ENCODE results near the gene FHDC1.

FHDC1 gene

GRCh38 chr4:153013202-153013977 lies 77.3 kb downstream of the FHDC1 start:
- H3K27ac ChIP-seq (ENCODE audit: low read depth, low read length): no peak overlapping the region
- H3K36me3 ChIP-seq (ENCODE audit: control insufficient read depth, insufficient read depth, low read length): no peaks in the 10 kb centered on the region
- no peaks in the 10 kb centered on the region for H3K27me3 ChIP-seq (ENCODE audit: control insufficient read depth, insufficient read depth, low read length)
- H3K4me1 ChIP-seq (ENCODE audit: control insufficient read depth, insufficient read depth, low read length): peaks cover 8% of the 10 kb centered on the region; the same call in 1 of the 2 replicates
- 0 out of 2 replicates have a peak, but pooled peaks cover 11% of the 10 kb centered on the region for H3K9me3 ChIP-seq (ENCODE audit: control insufficient read depth, insufficient read depth, low read length)
- no peak overlapping the region for H3K9ac ChIP-seq (ENCODE audit: low read depth, low read length)
- no peak overlapping the region for H3K4me3 ChIP-seq (ENCODE audit: low read depth, low read length)

- Histone ChIP-seq H3K27ac (ENCODE audit: low read depth, low read length) (no peak overlapping the region), H3K9ac (ENCODE audit: low read depth, low read length) (no peak overlapping the region), H3K9me3 (ENCODE audit: control insufficient read depth, insufficient read depth, low read length) (0 out of 2 replicates have a peak, but pooled peaks cover 11% of the 10 kb centered on the region), H3K27me3 (ENCODE audit: control insufficient read depth, insufficient read depth, low read length) (no peaks in the 10 kb centered on the region), H3K4me3 (ENCODE audit: low read depth, low read length) (no peak overlapping the region), H3K36me3 (ENCODE audit: control insufficient read depth, insufficient read depth, low read length) (no peaks in the 10 kb centered on the region), H3K4me1 (ENCODE audit: control insufficient read depth, insufficient read depth, low read length) (0 out of 2 replicates have a peak, but pooled peaks cover 5% of the 10 kb centered on the region)
Observed at GRCh38 chr4:153014460-153014859, 78.3 kb downstream of the FHDC1 start.

GRCh38 chr4:153016592-153016991 lies 80.5 kb downstream of the FHDC1 start:
- H3K9ac ChIP-seq (ENCODE audit: low read depth, low read length): no peak overlapping the region
- 0 out of 2 replicates have a peak, but pooled peaks cover 3% of the 10 kb centered on the region for H3K9me3 ChIP-seq (ENCODE audit: control insufficient read depth, insufficient read depth, low read length)
- H3K27me3 ChIP-seq (ENCODE audit: control insufficient read depth, insufficient read depth, low read length): no peaks in the 10 kb centered on the region
- H3K4me3 ChIP-seq (ENCODE audit: low read depth, low read length): no peak overlapping the region
- no peak overlapping the region for H3K27ac ChIP-seq (ENCODE audit: low read depth, low read length)
- H3K4me1 ChIP-seq (ENCODE audit: control insufficient read depth, insufficient read depth, low read length): 0 out of 2 replicates have a peak, but pooled peaks cover 5% of the 10 kb centered on the region
- no peaks in the 10 kb centered on the region for H3K36me3 ChIP-seq (ENCODE audit: control insufficient read depth, insufficient read depth, low read length)

GRCh38 chr4:153018031-153018430 lies 81.9 kb downstream of the FHDC1 start:
- Histone ChIP-seq H3K9me3 (ENCODE audit: control insufficient read depth, insufficient read depth, low read length) (no peaks in the 10 kb centered on the region), H3K4me3 (ENCODE audit: low read depth, low read length) (no peak overlapping the region), H3K27ac (ENCODE audit: low read depth, low read length) (no peak overlapping the region), H3K9ac (ENCODE audit: low read depth, low read length) (no peak overlapping the region), H3K4me1 (ENCODE audit: control insufficient read depth, insufficient read depth, low read length) (0 out of 2 replicates have a peak, but pooled peaks cover 5% of the 10 kb centered on the region), H3K36me3 (ENCODE audit: control insufficient read depth, insufficient read depth, low read length) (no peaks in the 10 kb centered on the region), H3K27me3 (ENCODE audit: control insufficient read depth, insufficient read depth, low read length) (no peaks in the 10 kb centered on the region)

GRCh38 chr4:153018684-153019083 lies 82.6 kb downstream of the FHDC1 start:
- Histone ChIP-seq H3K36me3 (ENCODE audit: control insufficient read depth, insufficient read depth, low read length) (no peaks in the 10 kb centered on the region), H3K9me3 (ENCODE audit: control insufficient read depth, insufficient read depth, low read length) (no peaks in the 10 kb centered on the region), H3K27ac (ENCODE audit: low read depth, low read length) (no peak overlapping the region), H3K9ac (ENCODE audit: low read depth, low read length) (no peak overlapping the region), H3K4me1 (ENCODE audit: control insufficient read depth, insufficient read depth, low read length) (peaks cover 6% of the 10 kb centered on the region; the same call in 1 of the 2 replicates), H3K4me3 (ENCODE audit: low read depth, low read length) (no peak overlapping the region), H3K27me3 (ENCODE audit: control insufficient read depth, insufficient read depth, low read length) (no peaks in the 10 kb centered on the region)

GRCh38 chr4:153019906-153020305 lies 83.8 kb downstream of the FHDC1 start:
- H3K9me3 ChIP-seq (ENCODE audit: control insufficient read depth, insufficient read depth, low read length): no peaks in the 10 kb centered on the region

GRCh38 chr4:153020457-153020856 lies 84.3 kb downstream of the FHDC1 start:
- peaks cover 7% of the 10 kb centered on the region; the same call in 1 of the 2 replicates for H3K4me1 ChIP-seq (ENCODE audit: control insufficient read depth, insufficient read depth, low read length)
- no peak overlapping the region for H3K4me3 ChIP-seq (ENCODE audit: low read depth, low read length)
- no peaks in the 10 kb centered on the region for H3K36me3 ChIP-seq (ENCODE audit: control insufficient read depth, insufficient read depth, low read length)
- no peaks in the 10 kb centered on the region for H3K9me3 ChIP-seq (ENCODE audit: control insufficient read depth, insufficient read depth, low read length)
- H3K9ac ChIP-seq (ENCODE audit: low read depth, low read length): no peak overlapping the region
- no peaks in the 10 kb centered on the region for H3K27me3 ChIP-seq (ENCODE audit: control insufficient read depth, insufficient read depth, low read length)
- no peak overlapping the region for H3K27ac ChIP-seq (ENCODE audit: low read depth, low read length)

More at GRCh38 chr4:153019906-153020305, 83.8 kb downstream of the FHDC1 start:
- H3K36me3 ChIP-seq (ENCODE audit: control insufficient read depth, insufficient read depth, low read length): no peaks in the 10 kb centered on the region
- no peaks in the 10 kb centered on the region for H3K27me3 ChIP-seq (ENCODE audit: control insufficient read depth, insufficient read depth, low read length)
- H3K4me3 ChIP-seq (ENCODE audit: low read depth, low read length): no peak overlapping the region
- H3K27ac ChIP-seq (ENCODE audit: low read depth, low read length): no peak overlapping the region
- H3K4me1 ChIP-seq (ENCODE audit: control insufficient read depth, insufficient read depth, low read length): peaks cover 7% of the 10 kb centered on the region; the same call in 1 of the 2 replicates
- no peak overlapping the region for H3K9ac ChIP-seq (ENCODE audit: low read depth, low read length)

- H3K4me1 ChIP-seq (ENCODE audit: control insufficient read depth, insufficient read depth, low read length): peaks cover 3% of the 10 kb centered on the region; the same call in 1 of the 2 replicates
- no peak overlapping the region for H3K4me3 ChIP-seq (ENCODE audit: low read depth, low read length)
- H3K36me3 ChIP-seq (ENCODE audit: control insufficient read depth, insufficient read depth, low read length): no peaks in the 10 kb centered on the region
- H3K27ac ChIP-seq (ENCODE audit: low read depth, low read length): no peak overlapping the region
- no peak overlapping the region for H3K9ac ChIP-seq (ENCODE audit: low read depth, low read length)
- H3K9me3 ChIP-seq (ENCODE audit: control insufficient read depth, insufficient read depth, low read length): no peaks in the 10 kb centered on the region
- H3K27me3 ChIP-seq (ENCODE audit: control insufficient read depth, insufficient read depth, low read length): no peaks in the 10 kb centered on the region
Observed at GRCh38 chr4:153021276-153021675, 85.2 kb downstream of the FHDC1 start.

- no peak overlapping the region for H3K9ac ChIP-seq (ENCODE audit: low read depth, low read length)
- no peaks in the 10 kb centered on the region for H3K27me3 ChIP-seq (ENCODE audit: control insufficient read depth, insufficient read depth, low read length)
- no peaks in the 10 kb centered on the region for H3K36me3 ChIP-seq (ENCODE audit: control insufficient read depth, insufficient read depth, low read length)
- H3K27ac ChIP-seq (ENCODE audit: low read depth, low read length): no peak overlapping the region
- H3K4me3 ChIP-seq (ENCODE audit: low read depth, low read length): no peak overlapping the region
- 0 out of 2 replicates have a peak, but pooled peaks cover under 1% of the 10 kb centered on the region for H3K9me3 ChIP-seq (ENCODE audit: control insufficient read depth, insufficient read depth, low read length)
- peaks cover 2% of the 10 kb centered on the region; the same call in 1 of the 2 replicates for H3K4me1 ChIP-seq (ENCODE audit: control insufficient read depth, insufficient read depth, low read length)
Observed at GRCh38 chr4:153022241-153022715, 86.2 kb downstream of the FHDC1 start.

- H3K27ac ChIP-seq (ENCODE audit: low read depth, low read length): no peak overlapping the region
Observed at GRCh38 chr4:153023139-153023538, 87.0 kb downstream of the FHDC1 start.

More at GRCh38 chr4:153023139-153023538, 87.0 kb downstream of the FHDC1 start:
- H3K4me1 ChIP-seq (ENCODE audit: control insufficient read depth, insufficient read depth, low read length): peaks cover 2% of the 10 kb centered on the region; the same call in 1 of the 2 replicates
- H3K27me3 ChIP-seq (ENCODE audit: control insufficient read depth, insufficient read depth, low read length): no peaks in the 10 kb centered on the region
- no peak overlapping the region for H3K9ac ChIP-seq (ENCODE audit: low read depth, low read length)
- H3K36me3 ChIP-seq (ENCODE audit: control insufficient read depth, insufficient read depth, low read length): no peaks in the 10 kb centered on the region
- no peak overlapping the region for H3K4me3 ChIP-seq (ENCODE audit: low read depth, low read length)
- 0 out of 2 replicates have a peak, but pooled peaks cover 4% of the 10 kb centered on the region for H3K9me3 ChIP-seq (ENCODE audit: control insufficient read depth, insufficient read depth, low read length)
